H1 (cell line): ENCODE data around the gene CPXM2. TPM values are rescaled to one million over a fixed set of nuclear protein-coding genes. Genes with fewer than 3 reads are reported as not detected.

ENCODE experiments used
- CTCF ChIA-PET: fragments of 300-600 bp; sonication (Branson Sonifier 250); formaldehyde crosslinking; loops from one replicate; lab custom pipeline; 2021; ENCODE audit not compliant: partially characterized antibody; lab: Charles Lee
- POLR2A ChIA-PET: fragments of 300-600 bp; sonication (Branson Sonifier 250); formaldehyde crosslinking; loops from one replicate; lab custom pipeline; 2021; ENCODE audit warnings: inconsistent platforms; ENCODE audit not compliant: partially characterized antibody; lab: Charles Lee
- DNase-seq, 2 experiments: peaks; one replicate each; pipeline versions ENCODE4 v3.0.0 to v3.0.0-alpha.2; 2010 to 2022; ENCODE audit warnings: low spot score in 2 of 2, low read depth in 1 of 2, mixed read lengths in 1 of 2
- FAIRE-seq: peaks from 2 replicates; lab custom pipeline; 2011; peaks lifted over from hg19 to GRCh38; lab: Jason Lieb, UNC
- H2AFZ ChIP-seq: 2 replicates; pipeline ENCODE4 v1.8.1; 2012; ENCODE audit warnings: low read length, inconsistent platforms
- H2AK5ac ChIP-seq: 2 replicates; pipeline ENCODE4 v1.6.1; 2013; ENCODE audit warnings: low read depth, low read length
- H2BK120ac ChIP-seq: replicated peaks from 2 replicates; pipeline ENCODE3; 2013; ENCODE audit warnings: low read depth, low read length, inconsistent platforms
- H2BK12ac ChIP-seq: 2 replicates; pipeline ENCODE4 v1.6.1; 2013; ENCODE audit warnings: low read depth, low read length
- H2BK15ac ChIP-seq: 2 replicates; pipeline ENCODE4 v1.6.1; 2013; ENCODE audit warnings: low read length
- H2BK20ac ChIP-seq: 2 replicates; pipeline ENCODE4 v1.6.1; 2013; ENCODE audit warnings: low read length
- H2BK5ac ChIP-seq: 2 replicates; pipeline ENCODE4 v1.6.1; 2013; ENCODE audit warnings: low read depth, low read length
- H3K14ac ChIP-seq: 2 replicates; pipeline ENCODE4 v1.6.1; 2013; ENCODE audit warnings: inconsistent platforms; ENCODE audit not compliant: insufficient read length
- H3K18ac ChIP-seq: 2 replicates; pipeline ENCODE4 v1.6.1; 2013; ENCODE audit warnings: low read length; ENCODE audit errors: extremely low read depth
- H3K23ac ChIP-seq: 2 replicates; pipeline ENCODE4 v1.6.1; 2013; ENCODE audit warnings: inconsistent platforms; ENCODE audit not compliant: insufficient read length
- H3K23me2 ChIP-seq: 2 replicates; pipeline ENCODE4 v1.6.1; 2013; ENCODE audit warnings: low read depth, low read length
- H3K27ac ChIP-seq: 2 replicates; pipeline ENCODE4 v1.6.1; 2011; ENCODE audit warnings: low read depth, low read length, inconsistent platforms
- H3K27me3 ChIP-seq, 4 experiments: replicated peaks in 1 of 4; 1 replicate in 1 of 4; 2 replicates in 3 of 4; pipeline versions ENCODE4 v1.6.1 to v1.8.1; 2011 to 2013; ENCODE audit warnings: low read length in 3 of 4, mild to moderate bottlenecking in 3 of 4, inconsistent platforms in 2 of 4, mixed read lengths in 2 of 4, moderate library complexity in 1 of 4; ENCODE audit not compliant: control insufficient read depth in 3 of 4, insufficient read depth in 3 of 4; ENCODE audit errors: extremely low read depth in 1 of 4
- H3K36me3 ChIP-seq, 4 experiments: 2 replicates each; pipeline versions ENCODE4 v1.6.1 to v1.8.1; 2011 to 2013; ENCODE audit warnings: mild to moderate bottlenecking in 4 of 4, low read length in 3 of 4, moderate library complexity in 2 of 4, control low read depth in 1 of 4, inconsistent platforms in 1 of 4; ENCODE audit not compliant: insufficient read depth in 4 of 4, control insufficient read depth in 2 of 4
- H3K4ac ChIP-seq: replicated peaks from 2 replicates; pipeline ENCODE3; 2013; ENCODE audit warnings: low read length, low read depth, mixed read lengths, inconsistent platforms; ENCODE audit not compliant: insufficient read length
- H3K4me1 ChIP-seq, 4 experiments: replicated peaks in 1 of 4; 1 replicate in 1 of 4; 2 replicates in 3 of 4; pipeline versions ENCODE4 v1.6.1 to v1.8.1; 2011 to 2013; ENCODE audit warnings: low read length in 3 of 4, inconsistent platforms in 2 of 4, mixed read lengths in 1 of 4; ENCODE audit not compliant: insufficient read depth in 4 of 4, control insufficient read depth in 3 of 4
- H3K4me2 ChIP-seq, 2 experiments: 2 replicates each; pipeline versions ENCODE4 v1.6.1 to v1.8.1; 2011 to 2013; ENCODE audit warnings: low read depth in 2 of 2, low read length in 2 of 2, control low read depth in 1 of 2, inconsistent platforms in 1 of 2, mild to moderate bottlenecking in 1 of 2; ENCODE audit not compliant: insufficient read depth in 1 of 2
- H3K4me3 ChIP-seq, 4 experiments: fragments of 200-600, 300-600 bp in 1 of 4; sonication (generic), shearing (Covaris generic), sonication (Bioruptor Twin) in 1 of 4; 2 replicates each; pipeline versions ENCODE4 v1.5.1 to v1.8.1; 2011 to 2016; ENCODE audit warnings: low read length in 4 of 4, low read depth in 3 of 4, control low read depth in 2 of 4, inconsistent platforms in 2 of 4, mild to moderate bottlenecking in 2 of 4, mixed read lengths in 1 of 4, moderate library complexity in 1 of 4; ENCODE audit not compliant: insufficient read depth in 2 of 4; ENCODE audit errors: extremely low read depth in 1 of 4
- H3K56ac ChIP-seq: replicated peaks from 2 replicates; pipeline ENCODE3; 2013; ENCODE audit warnings: low read depth, mild to moderate bottlenecking, mixed read lengths, low read length, inconsistent platforms; ENCODE audit not compliant: insufficient read length
- H3K79me1 ChIP-seq: 2 replicates; pipeline ENCODE4 v1.6.1; 2013; ENCODE audit warnings: low read depth, low read length, control low read depth
- H3K79me2 ChIP-seq, 2 experiments: 2 replicates each; pipeline versions ENCODE4 v1.6.1 to v1.8.1; 2012 to 2013; ENCODE audit warnings: low read length in 2 of 2, mild to moderate bottlenecking in 2 of 2, inconsistent platforms in 1 of 2; ENCODE audit not compliant: insufficient read depth in 2 of 2, control insufficient read depth in 1 of 2
- H3K9ac ChIP-seq, 4 experiments: replicated peaks in 1 of 4; 1 replicate in 1 of 4; 2 replicates in 3 of 4; pipeline versions ENCODE4 v1.6.1 to v1.8.1; 2011 to 2013; ENCODE audit warnings: low read depth in 3 of 4, low read length in 3 of 4, control low read depth in 2 of 4, mild to moderate bottlenecking in 2 of 4, moderate library complexity in 2 of 4, inconsistent platforms in 1 of 4; ENCODE audit errors: extremely low read depth in 1 of 4
- H3K9me3 ChIP-seq, 2 experiments: 2 replicates each; pipeline versions ENCODE4 v1.6.1 to v1.8.1; 2012 to 2013; ENCODE audit warnings: mild to moderate bottlenecking in 2 of 2, moderate library complexity in 2 of 2, control low read depth in 1 of 2, inconsistent platforms in 1 of 2, low read depth in 1 of 2, low read length in 1 of 2, mixed read lengths in 1 of 2; ENCODE audit not compliant: insufficient read depth in 2 of 2
- H4K20me1 ChIP-seq, 2 experiments: replicated peaks in 1 of 2; 2 replicates each; pipeline versions ENCODE3 to v1.8.1; 2011 to 2013; ENCODE audit warnings: inconsistent platforms in 2 of 2, low read length in 2 of 2, mild to moderate bottlenecking in 1 of 2; ENCODE audit not compliant: insufficient read depth in 2 of 2, control insufficient read depth in 1 of 2
- H4K5ac ChIP-seq: 2 replicates; pipeline ENCODE4 v1.6.1; 2013; ENCODE audit warnings: low read length, low read depth, mixed read lengths, inconsistent platforms; ENCODE audit not compliant: insufficient read length
- H4K8ac ChIP-seq: 2 replicates; pipeline ENCODE4 v1.8.0; 2013; ENCODE audit warnings: mild to moderate bottlenecking, moderate library complexity, low read length, inconsistent platforms; ENCODE audit not compliant: insufficient read depth; ENCODE audit errors: extremely low read depth
- H4K91ac ChIP-seq: replicated peaks from 2 replicates; pipeline ENCODE3; 2013; ENCODE audit warnings: low read length, mixed read lengths, inconsistent platforms; ENCODE audit not compliant: insufficient read length
- ASH2L ChIP-seq: fragments of 200-600, 300-600 bp; sonication (generic); IDR thresholded peaks from one replicate; pipeline ENCODE4 v1.7.1; 2017; ENCODE audit warnings: low read length
- CREB1 ChIP-seq: IDR thresholded peaks from 2 replicates; pipeline ENCODE4 v1.6.1; 2012; ENCODE audit warnings: inconsistent platforms
- EGR1 ChIP-seq: IDR thresholded peaks from 2 replicates; pipeline ENCODE4 v1.6.1; 2011; ENCODE audit warnings: low read depth, low read length, borderline replicate concordance
- HDAC2 ChIP-seq, 2 experiments: fragments of 300-600 bp in 1 of 2; sonication (generic) in 1 of 2; IDR thresholded peaks; 2 replicates each; pipeline ENCODE4 v1.6.1; 2011 to 2012; ENCODE audit warnings: low read depth in 2 of 2, low read length in 2 of 2, mild to moderate bottlenecking in 2 of 2, moderate library complexity in 2 of 2, borderline replicate concordance in 1 of 2, inconsistent platforms in 1 of 2
- RAD21 ChIP-seq, 2 experiments: IDR thresholded peaks in 1 of 2; conservative IDR thresholded peaks in 1 of 2; 2 replicates each; pipeline ENCODE4 v1.6.1; 2011; ENCODE audit warnings: low read depth in 2 of 2, low read length in 2 of 2, improper control_type of control experiment in 1 of 2, inconsistent platforms in 1 of 2, mild to moderate bottlenecking in 1 of 2, moderate library complexity in 1 of 2
- TBP ChIP-seq: IDR thresholded peaks from 2 replicates; pipeline ENCODE4 v1.6.1; 2011; ENCODE audit warnings: low read depth, low read length, improper control_type of control experiment
- WGBS, 2 experiments: shearing (Covaris generic) in 1 of 2; methylation state at CpG; one replicate each; pipeline versions ENCODE4 v1.1.6 to v1.1.7; 2013 to 2015; ENCODE audit warnings: low lambda C conversion rate in 2 of 2, mixed read lengths in 2 of 2, inconsistent platforms in 1 of 2, low coverage in 1 of 2, missing lambda C conversion rate in 1 of 2; ENCODE audit not compliant: insufficient replicate concordance in 2 of 2, insufficient coverage in 1 of 2, insufficient read length in 1 of 2; ENCODE audit errors: extremely low coverage in 1 of 2, missing lambda C conversion rate in 1 of 2; 5-methylcytosine and 5-hydroxymethylcytosine counted together
- polyA plus RNA-seq, 7 experiments: library from polyadenylated mRNA; depleted of rRNA in 3 of 7; stranded (reverse) in 5 of 7; unstranded in 2 of 7; fragments of >200 nt in 5 of 7; fragments of 200-250 nt in 2 of 7; gene quantifications; 1 replicate in 5 of 7; 2 replicates in 1 of 7; 4 replicates in 1 of 7; pipeline versions ENCODE4 v1.2.1 to v1.2.3, GENCODE V29; 2011 to 2013; ENCODE audit warnings: missing spikeins in 2 of 7, mixed read lengths in 2 of 7
- total RNA-seq: library from RNA; stranded (reverse); fragmentation: NEBNext Ultra II Directional; extraction: Animal tissue kit (Norgen Biotek cat#: 25700); gene quantifications from 2 replicates; pipeline ENCODE4 v1.2.1, GENCODE V29; 2021

CPXM2 gene
- total and polyA plus RNA-seq, 2 of the 8 experiments (the other 6 are each of a cell fraction or from before 2014, with no cell fraction given): 2.4 to 2.9 TPM

GRCh38 chr10:123922126-123922525 lies 30.5 kb upstream of the CPXM2 start:
- Histone ChIP-seq H3K79me2 (no peaks in the 10 kb centered on the region), H3K9me3 (peaks cover 0 to 4% of the 10 kb centered on the region in 2 experiments; a peak in 2 of 4 replicates), H3K23me2 (no peaks in the 10 kb centered on the region), H4K5ac (no peak overlapping the region), H3K9ac (no peak overlapping the region), H2AK5ac (no peak overlapping the region), H3K4me1 (no peaks in the 10 kb centered on the region), H3K14ac (no peak overlapping the region), H4K8ac (no peak overlapping the region), H3K79me1 (no peaks in the 10 kb centered on the region), H3K56ac (no peak overlapping the region), H3K27me3 (no peaks in the 10 kb centered on the region), H2BK120ac (no peak overlapping the region), H3K18ac (no peak overlapping the region), H2AFZ (no peak overlapping the region), H2BK12ac (no peak overlapping the region), H3K36me3 (no peaks in the 10 kb centered on the region), H3K4me2 (no peak overlapping the region), H4K20me1 (no peaks in the 10 kb centered on the region), H3K4ac (no peak overlapping the region), H3K23ac (no peak overlapping the region), H4K91ac (no peak overlapping the region), H2BK5ac (no peak overlapping the region), H3K4me3 (no peak overlapping the region), H2BK20ac (no peak overlapping the region), H2BK15ac (no peak overlapping the region), H3K27ac (no peak overlapping the region)
- ChIA-PET CTCF (no interaction called here), POLR2A (no interaction called here)
- DNase-seq (no peak), FAIRE-seq (no peak)
- 88% methylated on average over 2 of the region's 2 CpGs; no CpG with 5 or more reads in 1 of the 2 experiments for WGBS, 2 experiments
- TF ChIP-seq EGR1 (no peak), ASH2L (no peak), HDAC2 (IDR thresholded peaks at IDR 0.05; ENCODE audit: borderline replicate concordance in 1 of 2, low read depth in 2 of 2, low read length in 2 of 2) (no peak), CREB1 (no peak), RAD21 (IDR thresholded peaks at IDR 0.05 in 1 of 2, conservative IDR thresholded peaks at IDR 0.05 in 1 of 2; ENCODE audit: low read depth in 2 of 2, low read length in 2 of 2) (no peak), TBP (no peak)
